Jurkat, Clone E6-1 (cell line): ENCODE data around the gene SLAMF6.
"Not testable (repeated sequence)": the region's sequence is repeated elsewhere in the genome, so short reads cannot be mapped to it uniquely, and the experiment has no call there.

Source experiments
- DNase-seq: peaks from one replicate; pipeline ENCODE4 v3.0.0-alpha.2; 2011; ENCODE audit warnings: low read depth, low spot score
- H3K4me3 ChIP-seq: 2 replicates; pipeline ENCODE4 v1.5.1; 2011; ENCODE audit warnings: mild to moderate bottlenecking, low read length, control low read depth, moderate library complexity

SLAMF6 gene

DNA sequence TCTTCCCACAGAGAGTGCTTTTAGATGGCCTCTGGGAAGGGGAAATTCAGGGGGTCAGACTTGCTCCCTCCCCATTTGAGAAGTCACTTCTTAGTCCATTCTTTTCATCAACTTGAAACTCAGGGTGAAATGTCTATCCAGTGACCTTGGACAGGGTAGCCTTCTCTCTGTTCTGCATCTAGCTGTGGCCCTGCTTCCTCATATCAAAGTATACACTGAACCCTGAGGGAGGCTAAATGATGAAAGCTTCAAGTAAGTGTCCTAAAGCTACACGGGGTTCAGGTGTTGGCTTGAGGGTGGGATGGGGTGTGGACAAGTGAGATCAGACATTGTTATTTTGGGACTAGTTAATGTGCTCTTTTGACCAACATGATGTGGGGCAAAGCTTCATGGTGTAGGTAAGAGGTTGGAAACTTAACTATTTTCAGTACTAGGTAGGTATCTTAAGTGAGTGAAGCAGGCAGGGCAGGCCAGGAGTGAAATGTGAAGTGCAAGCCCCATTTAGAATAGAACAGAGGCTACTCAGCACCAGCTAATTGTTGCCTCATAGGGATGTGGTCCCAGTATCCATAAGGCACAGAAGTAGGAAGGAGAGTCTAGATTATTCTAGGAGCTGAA, 41.0 kb downstream of the SLAMF6 start:
- DNase-seq, result no peak
- H3K4me3 ChIP-seq, result no peak overlapping the region

DNA sequence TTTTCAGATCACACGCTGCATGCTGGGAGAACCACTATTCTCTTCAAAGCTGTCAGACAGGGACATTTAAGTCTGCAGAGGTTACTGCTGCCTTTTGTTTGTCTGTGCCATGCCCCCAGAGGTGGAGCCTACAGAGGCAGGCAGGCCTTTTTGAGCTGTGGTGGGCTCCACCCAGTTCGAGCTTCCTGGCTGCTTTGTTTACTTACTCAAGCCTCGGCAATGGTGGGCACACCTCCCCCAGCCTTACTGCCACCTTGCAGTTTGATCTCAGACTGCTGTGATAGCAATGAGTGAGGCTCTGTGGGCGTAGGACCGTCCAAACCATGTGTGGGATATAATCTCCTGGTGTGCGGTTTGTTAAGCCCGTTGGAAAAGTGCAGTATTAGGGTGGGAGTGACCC, 42.3 kb downstream of the SLAMF6 start:
- peak; percentile 44 for DNase-seq
- H3K4me3 ChIP-seq, result not testable (repeated sequence)

DNA sequence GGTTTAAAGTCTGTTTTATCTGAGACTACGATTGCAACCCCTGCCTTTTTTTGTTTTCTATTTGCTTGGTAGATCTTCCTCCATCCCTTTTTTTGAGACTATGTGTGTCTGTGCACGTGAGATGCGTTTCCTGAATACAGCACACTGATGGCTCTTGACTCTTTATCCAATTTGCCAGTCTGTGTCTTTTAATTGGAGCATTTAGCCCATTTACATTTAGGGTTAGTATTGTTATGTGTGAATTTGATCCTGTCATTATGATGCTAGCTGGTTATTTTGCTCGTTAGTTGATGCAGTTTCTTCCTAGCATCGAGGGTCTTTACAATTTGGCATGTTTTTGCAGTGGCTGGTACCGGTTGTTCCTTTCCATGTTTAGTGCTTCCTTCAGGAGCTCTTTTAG, 44.0 kb downstream of the SLAMF6 start:
- DNase-seq, H3K4me3 ChIP-seq: not testable (repeated sequence)

DNA sequence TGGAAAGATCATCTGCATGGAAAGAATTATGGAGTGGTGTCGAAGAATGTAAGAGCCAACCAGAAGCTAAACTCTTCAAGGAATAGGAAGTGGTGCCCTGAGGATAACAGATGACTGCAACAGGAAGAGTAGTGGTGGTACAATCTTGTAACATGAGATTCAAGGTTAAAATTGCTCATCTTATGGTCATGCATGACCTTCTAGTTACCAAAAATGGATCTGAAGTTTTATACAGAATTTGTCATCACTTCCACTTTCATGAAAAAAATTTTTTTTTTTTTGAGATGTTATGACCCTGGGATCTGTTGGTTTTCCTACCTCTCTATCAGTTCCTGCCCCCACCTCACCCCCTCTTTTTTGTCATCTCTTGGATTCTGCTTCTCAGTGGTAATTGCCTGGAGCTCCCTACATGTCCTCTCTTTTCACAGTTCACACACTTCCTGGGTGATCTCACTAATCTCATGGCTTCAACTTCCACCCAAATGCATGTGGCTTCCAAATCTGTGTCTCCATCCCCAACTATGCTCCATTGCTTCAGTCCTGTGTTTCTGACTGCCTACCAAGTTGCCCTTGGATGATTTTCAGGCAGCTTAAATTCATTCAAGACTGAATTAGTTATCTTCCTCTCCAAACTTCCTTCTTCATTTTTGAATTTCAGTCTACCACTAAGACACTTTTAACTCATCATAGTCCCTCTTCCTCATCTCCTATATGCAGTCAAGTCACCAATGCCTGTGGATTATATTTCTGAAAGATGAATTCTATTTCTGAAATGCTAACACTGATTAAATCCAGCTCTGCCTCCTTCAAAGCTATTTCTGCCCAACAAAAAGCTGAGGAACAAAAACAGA, 48.4 kb downstream of the SLAMF6 start:
- DNase-seq, result no peak

DNA sequence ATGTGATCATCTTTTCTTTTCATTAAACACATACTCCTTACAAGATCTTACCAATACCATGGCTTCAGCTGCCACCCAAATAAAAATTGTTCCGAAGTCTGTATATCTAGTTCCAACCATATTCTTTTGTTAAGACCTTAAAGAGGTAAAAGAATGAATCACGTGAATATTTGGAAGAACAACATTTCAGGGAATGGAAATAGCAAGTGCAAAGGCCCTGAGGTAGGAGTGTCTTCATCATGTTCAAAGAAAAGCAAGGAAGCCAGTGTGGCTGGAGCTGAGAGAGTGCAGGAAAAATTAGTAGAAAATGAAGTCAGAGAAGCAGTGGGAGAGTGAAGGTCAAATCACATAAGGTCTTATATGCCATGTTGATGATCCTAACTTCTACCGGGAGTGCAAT, 50.9 kb downstream of the SLAMF6 start:
- DNase-seq, result no peak

More for the DNA sequence above, 48.4 kb downstream of the SLAMF6 start:
- no peak overlapping the region for H3K4me3 ChIP-seq

DNA sequence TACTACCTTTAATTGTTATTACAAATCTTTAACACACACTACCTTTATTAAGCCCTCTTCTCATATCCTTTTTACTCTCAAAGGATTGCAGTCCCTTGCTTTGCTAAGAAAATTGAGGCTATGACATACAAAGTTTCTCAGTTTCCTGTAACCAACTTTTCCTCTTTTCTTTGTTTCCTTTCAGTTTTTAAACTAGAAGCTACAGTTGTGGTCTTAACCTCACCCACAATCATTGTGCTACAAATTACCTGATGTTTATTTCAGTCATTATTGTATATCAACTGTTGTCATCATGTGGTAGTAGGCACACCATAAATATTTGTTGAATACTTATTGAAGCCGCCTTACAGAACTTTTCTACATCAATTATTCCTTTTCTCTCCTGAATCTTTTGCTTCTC, 51.8 kb downstream of the SLAMF6 start:
- H3K4me3 ChIP-seq, result no peak overlapping the region
- peak; percentile 78 for DNase-seq

More for the DNA sequence above, 50.9 kb downstream of the SLAMF6 start:
- H3K4me3 ChIP-seq, result no peak overlapping the region

DNA sequence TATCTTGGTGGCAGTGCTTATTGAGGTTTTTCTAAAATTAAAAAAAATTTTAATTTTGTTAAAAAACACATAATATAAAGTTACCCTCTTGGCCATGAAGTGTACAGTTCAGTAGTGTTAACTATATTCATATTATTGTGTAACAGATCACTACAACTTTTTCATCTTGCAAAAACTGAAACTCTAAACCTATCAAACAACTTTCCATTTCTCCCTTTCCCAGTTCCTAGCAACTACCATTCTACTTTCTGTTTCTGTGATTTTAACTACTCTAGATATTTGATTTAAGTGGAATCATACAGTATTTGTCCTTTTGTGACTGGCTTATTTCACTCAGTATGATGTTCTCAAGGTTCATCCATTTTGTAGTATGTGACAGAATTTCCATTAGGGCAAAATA, 55.5 kb downstream of the SLAMF6 start:
- DNase-seq, result no peak
- no peak overlapping the region for H3K4me3 ChIP-seq

DNA sequence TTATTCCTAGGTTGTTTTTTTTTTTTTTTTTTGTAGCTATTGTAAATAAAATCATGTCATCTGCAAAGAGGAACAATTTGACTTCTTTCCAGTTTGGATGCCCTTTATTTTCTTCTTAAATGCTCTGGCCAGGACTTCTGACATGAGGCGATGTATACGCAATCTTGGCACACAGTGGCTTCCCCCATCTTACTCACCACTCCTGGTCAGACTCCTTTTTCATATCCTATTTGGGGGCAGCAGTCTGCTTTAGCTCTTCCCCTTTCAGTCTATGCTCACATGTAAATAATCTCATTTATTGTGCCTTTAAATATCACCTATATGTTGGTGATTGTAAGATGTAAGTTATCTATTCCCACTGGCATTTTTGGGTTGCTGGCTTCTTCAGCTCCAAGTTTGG, 56.1 kb downstream of the SLAMF6 start:
- no peak overlapping the region for H3K4me3 ChIP-seq
- DNase-seq, result no peak

DNA sequence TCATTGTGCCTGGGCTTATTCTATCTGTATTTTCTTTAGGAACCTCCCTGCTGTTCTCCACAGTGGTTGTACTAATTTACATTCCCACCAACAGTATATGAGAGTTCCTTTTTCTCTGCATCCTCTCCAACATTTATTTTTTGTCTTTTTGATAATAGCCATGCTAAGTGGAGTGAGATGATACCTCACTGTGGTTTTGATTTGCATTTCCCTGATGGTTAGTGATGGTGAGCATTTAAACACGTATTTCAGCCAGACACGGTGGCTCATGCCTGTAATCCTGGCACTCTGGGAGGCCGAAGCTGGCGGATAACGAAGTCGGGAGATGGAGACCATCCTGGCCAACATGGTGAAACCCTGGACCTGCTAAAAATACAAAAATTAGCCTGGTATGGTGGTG, 57.9 kb downstream of the SLAMF6 start:
- DNase-seq, result no peak
- no peak overlapping the region for H3K4me3 ChIP-seq

DNA sequence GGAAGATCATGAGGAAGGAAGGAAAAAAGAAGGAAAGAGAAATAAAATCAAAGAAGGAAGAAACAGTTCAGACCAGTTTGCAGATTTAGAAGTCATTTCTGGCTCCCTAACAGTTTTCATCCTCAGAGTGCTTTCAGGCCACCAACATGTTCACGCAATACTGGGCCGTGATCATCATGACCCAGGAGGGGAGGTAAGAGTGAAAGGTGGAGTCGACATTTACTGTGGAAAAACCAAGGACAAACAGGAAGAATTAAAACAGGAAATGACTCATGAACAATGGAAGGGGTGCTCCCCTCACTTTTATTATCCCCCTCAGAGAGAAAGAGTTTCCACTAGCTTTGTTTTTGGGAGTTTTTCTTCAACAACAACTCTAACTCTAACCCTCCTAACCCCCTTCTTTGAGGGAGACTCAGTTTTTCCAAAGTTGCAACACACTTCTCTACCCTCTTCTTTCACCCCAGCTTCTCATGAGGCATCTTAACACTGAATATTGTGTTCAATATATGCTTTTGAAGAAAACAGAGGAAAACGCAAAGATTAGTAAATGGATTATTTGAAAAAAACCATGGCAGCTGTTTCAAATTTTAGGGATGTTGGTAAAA, 62.3 kb downstream of the SLAMF6 start:
- no peak for DNase-seq
- no peak overlapping the region for H3K4me3 ChIP-seq

DNA sequence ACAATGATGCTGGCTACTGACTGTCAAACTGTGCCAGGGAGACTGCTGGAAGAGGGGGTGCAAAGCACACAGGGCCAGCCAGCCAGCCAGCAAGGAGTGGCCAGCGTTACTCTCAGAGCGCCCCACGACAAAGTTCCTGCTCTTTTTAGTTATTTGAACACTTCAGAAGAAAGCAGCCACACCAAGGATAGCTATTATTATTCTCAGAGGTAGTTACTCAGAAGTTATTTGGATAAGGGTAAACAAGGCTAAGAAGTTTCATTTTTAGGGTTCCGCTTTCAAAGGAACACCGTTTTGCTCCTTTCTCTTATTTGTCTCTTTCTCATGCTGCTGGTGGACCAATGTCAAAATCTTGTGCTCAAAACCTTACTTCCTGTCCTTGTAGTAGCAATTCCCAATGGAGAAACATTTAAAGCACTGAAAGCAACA, 62.8 kb downstream of the SLAMF6 start:
- H3K4me3 ChIP-seq, result no peak overlapping the region
- DNase-seq, result no peak

DNA sequence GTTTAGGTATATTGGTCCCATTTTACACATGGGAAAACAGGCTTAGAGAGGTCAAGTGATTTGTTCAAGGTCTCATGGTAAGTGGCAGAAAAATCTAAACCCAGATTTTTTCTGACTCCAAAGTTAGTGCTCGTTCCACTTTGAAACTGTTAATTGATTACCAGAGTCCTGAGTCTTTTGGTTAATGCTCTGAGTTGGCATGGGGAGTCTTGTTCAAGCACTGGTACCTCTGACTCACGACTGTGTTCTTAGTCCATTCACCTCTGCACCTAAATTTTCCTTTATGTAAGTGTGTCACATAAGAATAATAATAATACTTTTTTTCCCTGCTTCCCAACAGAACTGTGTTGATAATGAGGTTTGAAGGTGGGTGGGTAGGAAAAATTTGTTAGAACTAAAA, 63.4 kb downstream of the SLAMF6 start:
- DNase-seq, result no peak
- H3K4me3 ChIP-seq, result no peak overlapping the region

DNA sequence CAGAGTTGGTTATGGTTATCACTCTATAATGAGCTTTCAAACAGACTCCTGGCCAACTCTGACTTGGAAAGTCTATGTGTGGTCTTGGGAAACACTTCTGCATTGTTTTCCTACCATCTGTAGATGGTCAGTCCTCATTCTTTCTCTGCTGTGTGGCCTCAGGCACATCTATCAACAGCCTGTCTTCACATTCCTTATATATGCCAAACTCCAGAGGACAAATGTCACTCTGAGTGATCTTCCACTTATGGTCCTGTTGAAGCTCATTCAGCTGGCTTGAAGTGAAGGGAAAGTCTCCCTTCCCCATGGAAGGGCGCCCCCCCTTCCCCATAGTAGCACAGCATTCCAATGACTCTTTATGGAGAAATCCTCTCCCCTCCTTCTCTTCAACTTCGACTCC, 64.0 kb downstream of the SLAMF6 start:
- DNase-seq, result no peak
- H3K4me3 ChIP-seq, result no peak overlapping the region

DNA sequence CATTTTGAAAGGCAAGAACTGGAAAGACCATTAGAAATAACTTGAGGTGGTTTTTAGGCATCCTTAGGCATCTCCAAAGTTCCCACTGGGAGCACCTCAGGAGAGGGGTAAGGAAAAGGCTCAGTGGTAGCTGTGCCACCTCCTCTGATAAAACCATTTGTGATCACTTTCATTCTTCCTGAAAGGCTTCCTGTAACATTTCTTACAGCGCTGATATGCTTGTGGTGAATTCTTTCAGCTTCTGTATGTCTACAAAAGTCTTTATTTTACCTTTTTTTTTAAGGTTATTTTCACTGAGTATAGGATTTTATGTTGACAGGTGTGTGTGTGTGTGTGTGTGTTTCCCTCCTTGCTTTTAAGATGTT, 67.9 kb downstream of the SLAMF6 start:
- H3K4me3 ChIP-seq, result no peak overlapping the region
- DNase-seq, result no peak

DNA sequence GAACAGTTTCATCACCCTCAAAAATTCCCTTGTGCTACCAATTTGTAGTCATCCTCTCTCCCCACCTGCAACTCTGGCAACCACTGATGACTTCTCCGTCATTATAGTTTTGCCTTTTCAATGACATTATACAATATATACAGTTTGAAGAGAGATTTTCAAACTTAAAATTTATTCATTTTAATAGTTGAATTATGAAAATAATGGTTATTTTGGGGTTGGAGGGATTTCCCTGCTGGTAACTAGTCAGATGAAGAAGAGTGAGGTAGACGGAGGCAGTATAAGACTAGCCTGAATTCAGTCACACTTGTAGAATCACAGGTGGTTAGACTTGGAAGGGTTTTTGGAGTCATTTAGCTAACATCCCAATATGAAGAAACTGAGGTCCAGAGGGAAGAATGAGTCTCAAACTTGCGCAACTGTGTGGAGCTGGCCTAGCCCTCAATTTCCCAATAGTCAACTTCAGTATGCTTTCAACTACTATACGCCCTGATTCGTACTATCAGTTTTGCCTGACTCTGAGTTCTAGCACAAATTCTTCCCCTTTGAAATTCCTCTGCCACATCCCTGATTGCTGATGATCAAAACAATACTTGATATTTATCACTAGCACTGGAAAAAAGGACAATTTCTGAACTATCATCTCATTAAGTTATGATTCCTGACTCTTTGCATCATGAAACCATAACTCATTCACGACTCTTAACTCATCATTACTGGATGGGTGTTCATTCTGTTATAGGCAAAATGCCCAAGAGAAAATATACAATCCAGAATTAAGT, 68.5 kb downstream of the SLAMF6 start:
- no peak for DNase-seq
- no peak overlapping the region for H3K4me3 ChIP-seq

DNA sequence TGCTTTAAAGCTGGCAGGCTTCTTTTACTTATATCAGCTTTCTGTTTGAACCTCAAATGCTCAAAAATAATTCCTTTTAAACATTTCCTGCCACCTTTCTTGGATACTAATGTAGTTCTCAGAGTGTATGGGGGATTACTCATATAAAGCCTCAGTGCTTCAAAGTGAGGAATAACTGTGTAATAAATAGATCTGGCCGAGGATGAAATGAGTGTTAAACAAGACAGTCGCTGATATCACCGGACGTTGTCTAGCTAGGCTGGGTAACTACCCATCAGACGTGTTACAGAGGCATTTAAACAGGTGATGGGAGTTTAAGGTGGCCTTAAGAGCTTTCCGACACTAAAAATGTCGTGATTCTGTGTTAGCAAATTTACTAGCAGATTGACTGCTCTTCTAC, 69.6 kb downstream of the SLAMF6 start:
- no peak for DNase-seq

DNA sequence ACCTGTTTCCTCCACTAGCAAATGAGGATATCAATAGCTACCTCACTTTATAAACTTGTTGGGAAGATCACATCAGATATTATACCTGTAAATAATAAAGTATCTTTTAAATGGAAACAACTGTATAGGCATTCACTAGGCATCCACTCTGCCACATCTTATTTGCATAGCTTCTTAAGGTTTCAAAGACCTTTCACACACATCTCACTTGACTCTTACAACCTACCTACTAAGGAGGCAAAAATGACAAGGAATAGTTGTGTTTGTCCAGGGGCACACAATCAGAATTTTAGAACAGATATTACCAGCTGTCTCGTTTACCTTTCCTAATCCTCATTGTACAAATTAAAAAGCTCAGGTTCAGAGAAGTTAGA, 71.2 kb downstream of the SLAMF6 start:
- H3K4me3 ChIP-seq, result no peak overlapping the region
- DNase-seq, result no peak

More for the DNA sequence above, 69.6 kb downstream of the SLAMF6 start:
- H3K4me3 ChIP-seq, result no peak overlapping the region

DNA sequence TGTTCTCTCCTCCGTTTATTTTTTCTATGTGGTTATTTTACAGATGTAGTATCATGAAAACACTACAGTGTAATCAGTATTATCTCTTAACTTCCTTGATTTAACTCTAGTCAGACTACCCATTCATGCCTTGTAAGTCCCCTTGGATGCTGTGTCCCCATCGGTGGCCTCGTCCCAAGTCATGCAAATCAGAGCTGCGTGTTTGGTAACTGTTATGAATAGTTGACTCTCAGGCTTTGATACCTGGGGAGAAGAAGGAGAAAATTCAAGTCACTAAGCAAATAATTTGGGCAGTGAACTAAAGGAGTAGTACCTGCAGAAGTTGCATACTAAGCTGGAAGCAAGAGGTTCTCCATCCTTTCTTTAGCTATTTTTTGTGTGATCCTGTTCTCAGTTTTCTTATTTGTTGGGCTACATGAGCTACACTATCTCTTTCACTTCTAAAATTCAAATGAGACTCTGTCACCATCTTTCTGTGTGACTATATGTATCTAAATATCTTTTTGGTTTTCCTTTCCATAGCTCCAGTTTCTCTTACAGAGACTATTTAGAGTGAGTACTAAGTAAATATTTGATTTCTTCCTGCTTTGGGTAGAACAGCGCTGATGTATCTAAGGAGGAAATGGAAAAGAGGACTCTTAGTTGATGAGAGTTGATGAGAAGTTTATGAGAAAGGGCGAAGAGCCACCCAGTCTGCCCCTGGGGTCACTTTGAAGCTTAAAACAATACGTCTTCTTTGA, 71.8 kb downstream of the SLAMF6 start:
- DNase-seq, result no peak
- H3K4me3 ChIP-seq, result no peak overlapping the region

DNA sequence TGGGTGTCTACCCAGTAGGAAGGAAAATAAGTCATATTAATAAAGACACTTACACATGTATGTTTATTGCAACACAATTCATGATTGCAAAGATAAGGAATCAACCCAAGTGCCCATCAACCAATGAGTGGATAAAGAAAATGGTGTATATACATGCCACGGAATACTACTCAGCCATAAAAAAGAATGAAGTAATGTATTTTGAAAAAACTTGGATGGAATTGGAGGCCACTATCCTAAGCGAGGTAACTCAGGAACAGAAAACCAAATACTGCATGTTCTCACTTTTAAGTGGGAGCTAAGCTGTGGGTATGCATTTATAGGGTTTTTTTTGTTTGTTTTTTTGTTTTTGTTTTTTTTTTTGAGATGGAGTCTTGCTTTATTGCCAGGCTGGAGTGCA, 73.6 kb downstream of the SLAMF6 start:
- no peak overlapping the region for H3K4me3 ChIP-seq
- no peak for DNase-seq
